Measurements from ENCODE around the gene FNBP1.

DNA sequence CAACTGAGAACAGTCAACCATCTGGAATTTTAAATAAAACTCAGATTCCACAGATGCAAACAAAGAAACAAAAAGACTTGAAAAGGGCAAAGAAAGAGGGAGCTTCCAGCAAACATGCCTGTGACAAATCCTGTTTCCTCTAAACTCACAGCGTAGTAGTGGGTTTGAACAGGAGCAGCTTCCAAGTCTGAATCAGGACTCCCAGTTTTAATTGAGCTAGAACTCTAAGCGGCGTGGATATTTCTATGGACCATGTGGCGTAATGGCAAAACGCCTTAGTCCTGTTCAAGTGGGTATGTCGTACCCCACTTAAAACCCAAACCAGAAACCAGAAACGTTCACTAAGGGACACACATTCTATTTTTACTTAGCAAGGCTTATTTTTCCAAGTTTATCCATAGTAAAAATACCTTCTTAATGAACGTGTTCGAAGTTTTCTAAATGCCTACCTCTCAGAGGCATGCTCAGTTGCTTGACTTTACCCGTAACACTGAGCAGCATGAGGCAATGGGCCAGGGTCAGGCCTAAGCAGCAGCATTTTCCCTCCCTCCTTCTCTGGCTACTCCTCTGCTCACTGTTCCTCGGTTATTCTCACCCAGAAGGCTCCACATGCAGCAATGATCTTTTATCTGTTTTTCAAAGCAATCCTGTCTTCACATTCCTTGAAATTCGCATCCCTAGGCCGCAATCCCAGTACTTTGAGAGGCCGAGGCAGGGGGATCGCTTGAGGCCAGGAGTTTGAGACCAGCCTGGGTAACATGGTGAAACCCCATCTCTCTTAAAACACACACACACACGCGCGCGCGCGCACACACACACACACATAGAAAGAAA lies 77.9 kb downstream of the FNBP1 start:
- TF ChIP-seq, protein P1, sequence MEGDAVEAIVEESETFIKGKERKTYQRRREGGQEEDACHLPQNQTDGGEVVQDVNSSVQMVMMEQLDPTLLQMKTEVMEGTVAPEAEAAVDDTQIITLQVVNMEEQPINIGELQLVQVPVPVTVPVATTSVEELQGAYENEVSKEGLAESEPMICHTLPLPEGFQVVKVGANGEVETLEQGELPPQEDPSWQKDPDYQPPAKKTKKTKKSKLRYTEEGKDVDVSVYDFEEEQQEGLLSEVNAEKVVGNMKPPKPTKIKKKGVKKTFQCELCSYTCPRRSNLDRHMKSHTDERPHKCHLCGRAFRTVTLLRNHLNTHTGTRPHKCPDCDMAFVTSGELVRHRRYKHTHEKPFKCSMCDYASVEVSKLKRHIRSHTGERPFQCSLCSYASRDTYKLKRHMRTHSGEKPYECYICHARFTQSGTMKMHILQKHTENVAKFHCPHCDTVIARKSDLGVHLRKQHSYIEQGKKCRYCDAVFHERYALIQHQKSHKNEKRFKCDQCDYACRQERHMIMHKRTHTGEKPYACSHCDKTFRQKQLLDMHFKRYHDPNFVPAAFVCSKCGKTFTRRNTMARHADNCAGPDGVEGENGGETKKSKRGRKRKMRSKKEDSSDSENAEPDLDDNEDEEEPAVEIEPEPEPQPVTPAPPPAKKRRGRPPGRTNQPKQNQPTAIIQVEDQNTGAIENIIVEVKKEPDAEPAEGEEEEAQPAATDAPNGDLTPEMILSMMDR (IDR thresholded peaks at IDR 0.05) = no peak
- no peak for TF ChIP-seq POLR2A (IDR thresholded peaks at IDR 0.05)
